H1 (cell line): ENCODE measurements around the gene FOXN3. TPM values are rescaled to one million over a fixed set of nuclear protein-coding genes. Genes with fewer than 3 reads are reported as not detected.
"Not testable (repeated sequence)": the region's sequence is repeated elsewhere in the genome, so short reads cannot be mapped to it uniquely, and the experiment has no call there.

Experiments used
- CTCF ChIA-PET: fragments of 300-600 bp; sonication (Branson Sonifier 250); formaldehyde crosslinking; loops from one replicate; lab custom pipeline; 2021; ENCODE audit not compliant: partially characterized antibody; lab: Charles Lee
- POLR2A ChIA-PET: fragments of 300-600 bp; sonication (Branson Sonifier 250); formaldehyde crosslinking; loops from one replicate; lab custom pipeline; 2021; ENCODE audit warnings: inconsistent platforms; ENCODE audit not compliant: partially characterized antibody; lab: Charles Lee
- DNase-seq, 2 experiments: peaks; one replicate each; pipeline versions ENCODE4 v3.0.0 to v3.0.0-alpha.2; 2010 to 2022; ENCODE audit warnings: low spot score in 2 of 2, low read depth in 1 of 2, mixed read lengths in 1 of 2
- FAIRE-seq: peaks from 2 replicates; lab custom pipeline; 2011; peaks lifted over from hg19 to GRCh38; lab: Jason Lieb, UNC
- H2AFZ ChIP-seq: 2 replicates; pipeline ENCODE4 v1.8.1; 2012; ENCODE audit warnings: low read length, inconsistent platforms
- H2AK5ac ChIP-seq: 2 replicates; pipeline ENCODE4 v1.6.1; 2013; ENCODE audit warnings: low read depth, low read length
- H2BK120ac ChIP-seq: replicated peaks from 2 replicates; pipeline ENCODE3; 2013; ENCODE audit warnings: low read depth, low read length, inconsistent platforms
- H2BK12ac ChIP-seq: 2 replicates; pipeline ENCODE4 v1.6.1; 2013; ENCODE audit warnings: low read depth, low read length
- H2BK15ac ChIP-seq: 2 replicates; pipeline ENCODE4 v1.6.1; 2013; ENCODE audit warnings: low read length
- H2BK20ac ChIP-seq: 2 replicates; pipeline ENCODE4 v1.6.1; 2013; ENCODE audit warnings: low read length
- H2BK5ac ChIP-seq: 2 replicates; pipeline ENCODE4 v1.6.1; 2013; ENCODE audit warnings: low read depth, low read length
- H3K14ac ChIP-seq: 2 replicates; pipeline ENCODE4 v1.6.1; 2013; ENCODE audit warnings: inconsistent platforms; ENCODE audit not compliant: insufficient read length
- H3K18ac ChIP-seq: 2 replicates; pipeline ENCODE4 v1.6.1; 2013; ENCODE audit warnings: low read length; ENCODE audit errors: extremely low read depth
- H3K23ac ChIP-seq: 2 replicates; pipeline ENCODE4 v1.6.1; 2013; ENCODE audit warnings: inconsistent platforms; ENCODE audit not compliant: insufficient read length
- H3K23me2 ChIP-seq: 2 replicates; pipeline ENCODE4 v1.6.1; 2013; ENCODE audit warnings: low read depth, low read length
- H3K27ac ChIP-seq: 2 replicates; pipeline ENCODE4 v1.6.1; 2011; ENCODE audit warnings: low read depth, low read length, inconsistent platforms
- H3K27me3 ChIP-seq, 4 experiments: replicated peaks in 1 of 4; 1 replicate in 1 of 4; 2 replicates in 3 of 4; pipeline versions ENCODE4 v1.6.1 to v1.8.1; 2011 to 2013; ENCODE audit warnings: low read length in 3 of 4, mild to moderate bottlenecking in 3 of 4, inconsistent platforms in 2 of 4, mixed read lengths in 2 of 4, moderate library complexity in 1 of 4; ENCODE audit not compliant: control insufficient read depth in 3 of 4, insufficient read depth in 3 of 4; ENCODE audit errors: extremely low read depth in 1 of 4
- H3K36me3 ChIP-seq, 4 experiments: 2 replicates each; pipeline versions ENCODE4 v1.6.1 to v1.8.1; 2011 to 2013; ENCODE audit warnings: mild to moderate bottlenecking in 4 of 4, low read length in 3 of 4, moderate library complexity in 2 of 4, control low read depth in 1 of 4, inconsistent platforms in 1 of 4; ENCODE audit not compliant: insufficient read depth in 4 of 4, control insufficient read depth in 2 of 4
- H3K4ac ChIP-seq: replicated peaks from 2 replicates; pipeline ENCODE3; 2013; ENCODE audit warnings: low read length, low read depth, mixed read lengths, inconsistent platforms; ENCODE audit not compliant: insufficient read length
- H3K4me1 ChIP-seq, 4 experiments: replicated peaks in 1 of 4; 1 replicate in 1 of 4; 2 replicates in 3 of 4; pipeline versions ENCODE4 v1.6.1 to v1.8.1; 2011 to 2013; ENCODE audit warnings: low read length in 3 of 4, inconsistent platforms in 2 of 4, mixed read lengths in 1 of 4; ENCODE audit not compliant: insufficient read depth in 4 of 4, control insufficient read depth in 3 of 4
- H3K4me2 ChIP-seq, 2 experiments: 2 replicates each; pipeline versions ENCODE4 v1.6.1 to v1.8.1; 2011 to 2013; ENCODE audit warnings: low read depth in 2 of 2, low read length in 2 of 2, control low read depth in 1 of 2, inconsistent platforms in 1 of 2, mild to moderate bottlenecking in 1 of 2; ENCODE audit not compliant: insufficient read depth in 1 of 2
- H3K4me3 ChIP-seq, 4 experiments: fragments of 200-600, 300-600 bp in 1 of 4; sonication (generic), shearing (Covaris generic), sonication (Bioruptor Twin) in 1 of 4; 2 replicates each; pipeline versions ENCODE4 v1.5.1 to v1.8.1; 2011 to 2016; ENCODE audit warnings: low read length in 4 of 4, low read depth in 3 of 4, control low read depth in 2 of 4, inconsistent platforms in 2 of 4, mild to moderate bottlenecking in 2 of 4, mixed read lengths in 1 of 4, moderate library complexity in 1 of 4; ENCODE audit not compliant: insufficient read depth in 2 of 4; ENCODE audit errors: extremely low read depth in 1 of 4
- H3K56ac ChIP-seq: replicated peaks from 2 replicates; pipeline ENCODE3; 2013; ENCODE audit warnings: low read depth, mild to moderate bottlenecking, mixed read lengths, low read length, inconsistent platforms; ENCODE audit not compliant: insufficient read length
- H3K79me1 ChIP-seq: 2 replicates; pipeline ENCODE4 v1.6.1; 2013; ENCODE audit warnings: low read depth, low read length, control low read depth
- H3K79me2 ChIP-seq, 2 experiments: 2 replicates each; pipeline versions ENCODE4 v1.6.1 to v1.8.1; 2012 to 2013; ENCODE audit warnings: low read length in 2 of 2, mild to moderate bottlenecking in 2 of 2, inconsistent platforms in 1 of 2; ENCODE audit not compliant: insufficient read depth in 2 of 2, control insufficient read depth in 1 of 2
- H3K9ac ChIP-seq, 4 experiments: replicated peaks in 1 of 4; 1 replicate in 1 of 4; 2 replicates in 3 of 4; pipeline versions ENCODE4 v1.6.1 to v1.8.1; 2011 to 2013; ENCODE audit warnings: low read depth in 3 of 4, low read length in 3 of 4, control low read depth in 2 of 4, mild to moderate bottlenecking in 2 of 4, moderate library complexity in 2 of 4, inconsistent platforms in 1 of 4; ENCODE audit errors: extremely low read depth in 1 of 4
- H3K9me3 ChIP-seq, 2 experiments: 2 replicates each; pipeline versions ENCODE4 v1.6.1 to v1.8.1; 2012 to 2013; ENCODE audit warnings: mild to moderate bottlenecking in 2 of 2, moderate library complexity in 2 of 2, control low read depth in 1 of 2, inconsistent platforms in 1 of 2, low read depth in 1 of 2, low read length in 1 of 2, mixed read lengths in 1 of 2; ENCODE audit not compliant: insufficient read depth in 2 of 2
- H4K20me1 ChIP-seq, 2 experiments: replicated peaks in 1 of 2; 2 replicates each; pipeline versions ENCODE3 to v1.8.1; 2011 to 2013; ENCODE audit warnings: inconsistent platforms in 2 of 2, low read length in 2 of 2, mild to moderate bottlenecking in 1 of 2; ENCODE audit not compliant: insufficient read depth in 2 of 2, control insufficient read depth in 1 of 2
- H4K5ac ChIP-seq: 2 replicates; pipeline ENCODE4 v1.6.1; 2013; ENCODE audit warnings: low read length, low read depth, mixed read lengths, inconsistent platforms; ENCODE audit not compliant: insufficient read length
- H4K8ac ChIP-seq: 2 replicates; pipeline ENCODE4 v1.8.0; 2013; ENCODE audit warnings: mild to moderate bottlenecking, moderate library complexity, low read length, inconsistent platforms; ENCODE audit not compliant: insufficient read depth; ENCODE audit errors: extremely low read depth
- H4K91ac ChIP-seq: replicated peaks from 2 replicates; pipeline ENCODE3; 2013; ENCODE audit warnings: low read length, mixed read lengths, inconsistent platforms; ENCODE audit not compliant: insufficient read length
- WGBS, 2 experiments: shearing (Covaris generic) in 1 of 2; methylation state at CpG; one replicate each; pipeline versions ENCODE4 v1.1.6 to v1.1.7; 2013 to 2015; ENCODE audit warnings: low lambda C conversion rate in 2 of 2, mixed read lengths in 2 of 2, inconsistent platforms in 1 of 2, low coverage in 1 of 2, missing lambda C conversion rate in 1 of 2; ENCODE audit not compliant: insufficient replicate concordance in 2 of 2, insufficient coverage in 1 of 2, insufficient read length in 1 of 2; ENCODE audit errors: extremely low coverage in 1 of 2, missing lambda C conversion rate in 1 of 2; 5-methylcytosine and 5-hydroxymethylcytosine counted together
- polyA plus RNA-seq, 7 experiments: library from polyadenylated mRNA; depleted of rRNA in 3 of 7; stranded (reverse) in 5 of 7; unstranded in 2 of 7; fragments of >200 nt in 5 of 7; fragments of 200-250 nt in 2 of 7; gene quantifications; 1 replicate in 5 of 7; 2 replicates in 1 of 7; 4 replicates in 1 of 7; pipeline versions ENCODE4 v1.2.1 to v1.2.3, GENCODE V29; 2011 to 2013; ENCODE audit warnings: missing spikeins in 2 of 7, mixed read lengths in 2 of 7
- total RNA-seq: library from RNA; stranded (reverse); fragmentation: NEBNext Ultra II Directional; extraction: Animal tissue kit (Norgen Biotek cat#: 25700); gene quantifications from 2 replicates; pipeline ENCODE4 v1.2.1, GENCODE V29; 2021

Gene FOXN3
- total and polyA plus RNA-seq, 2 of the 8 experiments (the other 6 are each of a cell fraction or from before 2014, with no cell fraction given): 52.6 to 178 TPM

GRCh38 chr14:89199357-89199756 lies 217.7 kb downstream of the FOXN3 start:
- not testable (repeated sequence) for H3K56ac ChIP-seq, H3K4me2 ChIP-seq, H3K23me2 ChIP-seq, H2BK5ac ChIP-seq, H2BK20ac ChIP-seq, H3K27me3 ChIP-seq, H4K8ac ChIP-seq, H3K9me3 ChIP-seq, H3K27ac ChIP-seq, H3K23ac ChIP-seq, H3K4me3 ChIP-seq, H3K79me1 ChIP-seq, H3K9ac ChIP-seq, H3K18ac ChIP-seq, H4K91ac ChIP-seq, FAIRE-seq, H2BK120ac ChIP-seq, H3K4ac ChIP-seq, DNase-seq, H2AK5ac ChIP-seq, H3K36me3 ChIP-seq, H2AFZ ChIP-seq, H3K14ac ChIP-seq, H4K5ac ChIP-seq, H4K20me1 ChIP-seq, H2BK12ac ChIP-seq, H2BK15ac ChIP-seq
- CTCF ChIA-PET: interaction anchor here (1.0 to 2.7 kb wide), 7 partner anchors 9 to 158 kb away, joined by 3 to 10 read pairs (median 6); no protein-coding TSS in a partner anchor
- peaks cover 9 to 16% (median 11%) of the 10 kb centered on the region in 4 experiments for H3K4me1 ChIP-seq
- peaks cover 0 to 63% of the 10 kb centered on the region in 2 experiments; a peak in 2 of 4 replicates for H3K79me2 ChIP-seq
- WGBS, 2 experiments: 82% methylated on average over 3 of the region's 3 CpGs; no CpG with 5 or more reads in 1 of the 2 experiments
- POLR2A ChIA-PET: interaction anchor here (1.2 kb wide), 1 partner anchor 10 kb away, joined by 3 read pairs; no protein-coding TSS in a partner anchor
